Measurements from ENCODE around the gene ATP11A. TPM values are rescaled to one million over a fixed set of nuclear protein-coding genes. Genes with fewer than 3 reads are reported as not detected.

ATP11A gene
- total RNA-seq, 1 donor from 2014 or later, result 11.5 TPM

- Histone ChIP-seq H3K4me1 (ENCODE audit: control insufficient read depth in 3 of 3, insufficient read depth in 3 of 3, low read length in 3 of 3) (peaks cover 17 to 23% (median 18%) of the 10 kb centered on the region in 3 donors), H3K27me3 (ENCODE audit: control insufficient read depth in 3 of 3, insufficient read depth in 3 of 3, low read length in 3 of 3) (no peaks in the 10 kb centered on the region), H3K36me3 (ENCODE audit: control insufficient read depth in 3 of 3, insufficient read depth in 3 of 3, low read length in 3 of 3) (peaks cover 0 to 2% (median 0%) of the 10 kb centered on the region in 3 donors), H3K9me3 (ENCODE audit: control insufficient read depth in 3 of 3, low read length in 3 of 3) (no peaks in the 10 kb centered on the region), H3K9ac (ENCODE audit: low read depth in 1 of 3, low read length in 3 of 3) (peak overlapping the region in 2 of 3 donors; percentile 23 to 34), H3K27ac (ENCODE audit: low read depth, low read length) (no peak overlapping the region), H3K4me3 (ENCODE audit: low read length in 3 of 3) (peak overlapping the region in 2 of 3 donors; percentile 3 to 4)
These were observed 9.6 kb downstream of the ATP11A start for GRCh38 chr13:112699322-112699918.

DNA sequence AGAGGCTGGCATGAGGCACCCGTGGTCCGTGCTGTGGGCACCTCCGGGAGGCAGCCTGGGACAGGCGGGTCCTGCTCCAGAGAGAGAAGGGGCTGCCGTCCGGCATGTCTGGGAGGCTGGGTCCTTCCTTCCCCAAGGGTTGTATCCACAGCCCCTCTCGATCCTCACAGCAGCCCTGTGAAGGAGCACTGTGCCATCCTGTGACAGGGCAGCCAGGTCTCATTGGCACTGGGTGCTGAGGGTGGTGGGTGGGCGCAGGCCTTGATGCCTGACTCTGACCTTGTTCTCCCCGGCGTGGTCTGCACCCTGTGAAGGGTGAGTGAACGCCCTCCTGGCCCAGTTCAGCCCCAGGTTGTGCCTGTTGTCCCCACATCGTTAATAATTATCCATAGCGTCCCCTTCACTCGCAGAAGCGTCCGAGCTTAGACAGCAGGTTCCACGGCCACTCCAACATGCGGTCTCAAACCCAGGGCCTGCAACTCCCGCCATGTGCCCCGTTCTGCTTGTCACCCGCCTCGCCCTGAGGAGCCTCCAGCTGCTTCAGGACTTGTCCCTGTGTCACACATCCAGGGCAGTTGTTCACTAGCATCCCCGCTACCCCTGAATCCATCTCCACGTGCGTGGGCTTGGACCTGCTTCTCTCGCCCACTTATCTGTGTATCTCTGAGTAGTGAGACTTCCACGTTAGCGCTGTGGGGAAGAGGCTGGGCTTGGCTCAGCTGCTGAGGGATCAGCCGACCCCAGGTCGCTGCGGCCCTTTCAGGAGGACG, 10.6 kb downstream of the ATP11A start:
- Histone ChIP-seq H3K4me3 (ENCODE audit: low read length in 3 of 3) (no peak overlapping the region), H3K27ac (ENCODE audit: low read depth, low read length) (no peak overlapping the region)

GRCh38 chr13:112702341-112702985, 12.6 kb downstream of the ATP11A start:
- Histone ChIP-seq H3K36me3 (ENCODE audit: control insufficient read depth in 3 of 3, insufficient read depth in 3 of 3, low read length in 3 of 3) (no peaks in the 10 kb centered on the region), H3K27ac (ENCODE audit: low read depth, low read length) (no peak overlapping the region), H3K27me3 (ENCODE audit: control insufficient read depth in 3 of 3, insufficient read depth in 3 of 3, low read length in 3 of 3) (no peaks in the 10 kb centered on the region), H3K9ac (ENCODE audit: low read depth in 1 of 3, low read length in 3 of 3) (no peak overlapping the region), H3K9me3 (ENCODE audit: control insufficient read depth in 3 of 3, low read length in 3 of 3) (no peaks in the 10 kb centered on the region), H3K4me3 (ENCODE audit: low read length in 3 of 3) (no peak overlapping the region), H3K4me1 (ENCODE audit: control insufficient read depth in 3 of 3, insufficient read depth in 3 of 3, low read length in 3 of 3) (peaks cover 15 to 17% (median 17%) of the 10 kb centered on the region in 3 donors)

More for the DNA sequence above, 10.6 kb downstream of the ATP11A start:
- Histone ChIP-seq H3K36me3 (ENCODE audit: control insufficient read depth in 3 of 3, insufficient read depth in 3 of 3, low read length in 3 of 3) (peaks cover 0 to 2% (median 0%) of the 10 kb centered on the region in 3 donors), H3K9ac (ENCODE audit: low read depth in 1 of 3, low read length in 3 of 3) (no peak overlapping the region), H3K4me1 (ENCODE audit: control insufficient read depth in 3 of 3, insufficient read depth in 3 of 3, low read length in 3 of 3) (peaks cover 15 to 17% (median 17%) of the 10 kb centered on the region in 3 donors), H3K27me3 (ENCODE audit: control insufficient read depth in 3 of 3, insufficient read depth in 3 of 3, low read length in 3 of 3) (no peaks in the 10 kb centered on the region), H3K9me3 (ENCODE audit: control insufficient read depth in 3 of 3, low read length in 3 of 3) (no peaks in the 10 kb centered on the region)

DNA sequence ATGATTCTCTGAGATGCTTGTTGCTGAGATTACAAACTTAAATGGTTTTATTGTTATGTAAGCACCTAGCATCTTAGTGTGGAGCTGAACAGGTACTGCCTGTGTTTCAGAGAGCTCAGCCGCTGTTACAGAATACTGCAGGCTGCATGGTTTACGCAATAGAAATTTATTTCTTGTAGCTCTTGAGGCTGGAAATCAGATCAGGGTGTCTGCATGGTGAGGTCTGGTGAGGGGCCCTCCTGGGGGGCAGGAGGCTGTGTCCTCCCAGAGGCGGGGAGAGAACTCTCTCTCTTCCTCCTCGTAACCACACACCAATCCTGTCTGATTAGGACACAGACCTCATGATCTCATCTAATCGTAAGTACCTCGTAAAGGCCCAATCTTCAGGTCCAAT, 13.1 kb downstream of the ATP11A start:
- Histone ChIP-seq H3K36me3 (ENCODE audit: control insufficient read depth in 3 of 3, insufficient read depth in 3 of 3, low read length in 3 of 3) (no peaks in the 10 kb centered on the region), H3K27me3 (ENCODE audit: control insufficient read depth in 3 of 3, insufficient read depth in 3 of 3, low read length in 3 of 3) (no peaks in the 10 kb centered on the region), H3K9me3 (ENCODE audit: control insufficient read depth in 3 of 3, low read length in 3 of 3) (no peaks in the 10 kb centered on the region), H3K9ac (ENCODE audit: low read depth in 1 of 3, low read length in 3 of 3) (no peak overlapping the region), H3K27ac (ENCODE audit: low read depth, low read length) (no peak overlapping the region), H3K4me1 (ENCODE audit: control insufficient read depth in 3 of 3, insufficient read depth in 3 of 3, low read length in 3 of 3) (peaks cover 12 to 15% (median 15%) of the 10 kb centered on the region in 3 donors), H3K4me3 (ENCODE audit: low read length in 3 of 3) (no peak overlapping the region)

DNA sequence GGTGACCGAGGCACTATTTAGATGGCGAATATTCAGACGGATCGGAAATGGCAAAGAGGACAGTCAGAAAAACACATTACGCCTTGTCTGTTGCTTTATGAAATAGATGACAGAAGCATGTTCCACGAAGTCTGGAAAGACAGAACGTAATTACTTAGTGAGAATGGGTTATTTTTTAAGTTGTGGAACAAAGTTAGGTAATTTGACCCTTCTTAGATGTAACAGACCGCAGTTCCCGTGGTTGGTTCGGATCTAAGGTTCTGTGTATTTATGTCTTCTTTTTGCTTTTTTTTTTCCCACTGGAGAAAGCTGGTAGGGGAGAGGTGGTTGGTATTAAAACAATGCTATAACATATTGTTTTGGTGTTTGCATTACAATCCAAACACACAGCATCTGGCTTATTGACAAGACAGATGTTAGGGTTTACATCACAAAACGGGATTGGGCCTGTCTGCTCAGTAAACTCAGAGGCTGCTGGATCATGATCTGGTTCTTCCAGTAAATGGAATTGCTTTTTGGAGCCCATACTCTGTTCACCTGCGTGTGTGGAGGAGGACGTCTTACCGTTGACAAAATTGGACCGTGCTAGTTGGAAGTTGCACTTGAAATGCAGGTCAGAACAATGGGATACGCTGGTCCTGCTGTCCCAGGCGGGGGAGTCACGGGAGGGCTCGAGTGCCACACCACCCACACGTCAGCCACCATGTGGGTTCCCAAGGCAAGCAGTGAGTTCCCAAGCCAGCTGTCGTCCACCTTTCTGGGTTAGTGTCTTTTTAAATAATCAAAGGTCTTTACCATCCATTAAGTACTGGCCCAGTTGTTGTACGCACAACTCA, 13.8 kb downstream of the ATP11A start:
- no peak overlapping the region for H3K9ac ChIP-seq (ENCODE audit: low read depth in 1 of 3, low read length in 3 of 3)
- H3K36me3 ChIP-seq (ENCODE audit: control insufficient read depth in 3 of 3, insufficient read depth in 3 of 3, low read length in 3 of 3), result no peaks in the 10 kb centered on the region
- H3K4me1 ChIP-seq (ENCODE audit: control insufficient read depth in 3 of 3, insufficient read depth in 3 of 3, low read length in 3 of 3), result peaks cover 11 to 15% (median 12%) of the 10 kb centered on the region in 3 donors
- H3K9me3 ChIP-seq (ENCODE audit: control insufficient read depth in 3 of 3, low read length in 3 of 3), result no peaks in the 10 kb centered on the region
- H3K27me3 ChIP-seq (ENCODE audit: control insufficient read depth in 3 of 3, insufficient read depth in 3 of 3, low read length in 3 of 3), result no peaks in the 10 kb centered on the region
- no peak overlapping the region for H3K4me3 ChIP-seq (ENCODE audit: low read length in 3 of 3)
- H3K27ac ChIP-seq (ENCODE audit: low read depth, low read length), result peak overlapping the region; percentile 64

GRCh38 chr13:112704308-112705145, 14.7 kb downstream of the ATP11A start:
- Histone ChIP-seq H3K4me1 (ENCODE audit: control insufficient read depth in 3 of 3, insufficient read depth in 3 of 3, low read length in 3 of 3) (peaks cover 8 to 12% (median 8%) of the 10 kb centered on the region in 3 donors), H3K9ac (ENCODE audit: low read depth in 1 of 3, low read length in 3 of 3) (no peak overlapping the region), H3K36me3 (ENCODE audit: control insufficient read depth in 3 of 3, insufficient read depth in 3 of 3, low read length in 3 of 3) (no peaks in the 10 kb centered on the region), H3K27ac (ENCODE audit: low read depth, low read length) (peak overlapping the region; percentile 64), H3K9me3 (ENCODE audit: control insufficient read depth in 3 of 3, low read length in 3 of 3) (no peaks in the 10 kb centered on the region), H3K27me3 (ENCODE audit: control insufficient read depth in 3 of 3, insufficient read depth in 3 of 3, low read length in 3 of 3) (no peaks in the 10 kb centered on the region), H3K4me3 (ENCODE audit: low read length in 3 of 3) (peak overlapping the region in 2 of 3 donors; percentile 14 to 35)

- Histone ChIP-seq H3K4me1 (ENCODE audit: control insufficient read depth in 3 of 3, insufficient read depth in 3 of 3, low read length in 3 of 3) (peaks cover 4 to 10% (median 6%) of the 10 kb centered on the region in 3 donors), H3K27ac (ENCODE audit: low read depth, low read length) (peak overlapping the region; percentile 64), H3K9ac (ENCODE audit: low read depth in 1 of 3, low read length in 3 of 3) (no peak overlapping the region), H3K9me3 (ENCODE audit: control insufficient read depth in 3 of 3, low read length in 3 of 3) (no peaks in the 10 kb centered on the region), H3K4me3 (ENCODE audit: low read length in 3 of 3) (peak overlapping the region in 1 of 3 donors; percentile 14), H3K36me3 (ENCODE audit: control insufficient read depth in 3 of 3, insufficient read depth in 3 of 3, low read length in 3 of 3) (no peaks in the 10 kb centered on the region), H3K27me3 (ENCODE audit: control insufficient read depth in 3 of 3, insufficient read depth in 3 of 3, low read length in 3 of 3) (no peaks in the 10 kb centered on the region)
These were observed 15.4 kb downstream of the ATP11A start for GRCh38 chr13:112705286-112705685.

- Histone ChIP-seq H3K27me3 (ENCODE audit: control insufficient read depth in 3 of 3, insufficient read depth in 3 of 3, low read length in 3 of 3) (no peaks in the 10 kb centered on the region), H3K36me3 (ENCODE audit: control insufficient read depth in 3 of 3, insufficient read depth in 3 of 3, low read length in 3 of 3) (no peaks in the 10 kb centered on the region), H3K9ac (ENCODE audit: low read depth in 1 of 3, low read length in 3 of 3) (no peak overlapping the region), H3K27ac (ENCODE audit: low read depth, low read length) (no peak overlapping the region), H3K9me3 (ENCODE audit: control insufficient read depth in 3 of 3, low read length in 3 of 3) (no peaks in the 10 kb centered on the region), H3K4me1 (ENCODE audit: control insufficient read depth in 3 of 3, insufficient read depth in 3 of 3, low read length in 3 of 3) (peaks cover 8 to 18% (median 8%) of the 10 kb centered on the region in 3 donors), H3K4me3 (ENCODE audit: low read length in 3 of 3) (no peak overlapping the region)
These were observed 16.3 kb downstream of the ATP11A start for GRCh38 chr13:112706171-112706570.

Measured in skeletal muscle tissue (tissue), 4 donors.